Stimulated activated CD8-positive, alpha-beta memory T cell treated with anti-CD3 and anti-CD28 coated beads, Interleukin-7, amount 100 ng/mL, for 48 hours (primary cell): ENCODE measurements around the gene HOXA11.

Source experiments
- DNase-seq, 2 donors: peaks; one replicate each; pipeline ENCODE4 v3.0.0-alpha.2; 2020; ENCODE audit warnings: low read depth in 1 of 2; ENCODE audit errors: extremely low read depth in 1 of 2

Gene HOXA11

GRCh38 chr7:27159266-27160144, 25.5 kb downstream of the HOXA11 start:
- DNase-seq: no peak

GRCh38 chr7:27158436-27159265, 26.4 kb downstream of the HOXA11 start:
- DNase-seq: no peak

- DNase-seq: no peak
These were observed 27.2 kb downstream of the HOXA11 start for GRCh38 chr7:27157702-27158431.

- no peak for DNase-seq
These were observed 27.9 kb downstream of the HOXA11 start for GRCh38 chr7:27156916-27157701.

GRCh38 chr7:27156508-27156898, 28.5 kb downstream of the HOXA11 start, which contains the start of gene HOXA7:
TSS of gene HOXA7 (minus strand) at chr7:27156675. CDS start at chr7:27156545, 130 bp downstream.
- no peak for DNase-seq

- no peak for DNase-seq
These were observed 29.1 kb downstream of the HOXA11 start for GRCh38 chr7:27155816-27156507.

- DNase-seq: no peak
These were observed 29.9 kb downstream of the HOXA11 start for GRCh38 chr7:27154901-27155815.

GRCh38 chr7:27154369-27154768, 30.7 kb downstream of the HOXA11 start:
- no peak for DNase-seq

GRCh38 chr7:27153526-27153925, 31.5 kb downstream of the HOXA11 start:
- DNase-seq: no peak

- DNase-seq: no peak
These were observed 32.1 kb downstream of the HOXA11 start for GRCh38 chr7:27152816-27153442.

- no peak for DNase-seq
These were observed 32.9 kb downstream of the HOXA11 start, which contains the start of gene HOXA3 for GRCh38 chr7:27151931-27152815. TSS of gene HOXA3 (minus strand) at chr7:27152583. CDS start at chr7:27110640, 41,943 bp downstream.

- no peak for DNase-seq
These were observed 33.6 kb downstream of the HOXA11 start for GRCh38 chr7:27151341-27151930.

GRCh38 chr7:27150568-27151340, 34.3 kb downstream of the HOXA11 start:
- DNase-seq: peak in 1 of 2 donors; percentile 36

GRCh38 chr7:27149842-27150567, 35.0 kb downstream of the HOXA11 start:
- no peak for DNase-seq
